Muscle of leg (tissue), 11 donors: ENCODE measurements around the gene FALEC. TPM values are rescaled to one million over a fixed set of nuclear protein-coding genes. Genes with fewer than 3 reads are reported as not detected.

Experiments used
- DNase-seq: peaks from one replicate; pipeline ENCODE4 v3.0.0; 2013
- H3K27ac ChIP-seq: one replicate; pipeline ENCODE4 v1.5.1; 2013; ENCODE audit warnings: mild to moderate bottlenecking, low read length, control low read depth
- H3K27me3 ChIP-seq: one replicate; pipeline ENCODE4 v1.6.1; 2013; ENCODE audit warnings: low read length; ENCODE audit not compliant: control insufficient read depth, insufficient read depth
- H3K36me3 ChIP-seq: one replicate; pipeline ENCODE4 v1.6.1; 2013; ENCODE audit warnings: low read length; ENCODE audit not compliant: control insufficient read depth, insufficient read depth
- H3K4me1 ChIP-seq: one replicate; pipeline ENCODE4 v1.6.1; 2013; ENCODE audit warnings: low read length; ENCODE audit not compliant: control insufficient read depth, insufficient read depth
- H3K4me3 ChIP-seq: one replicate; pipeline ENCODE4 v1.5.1; 2013; ENCODE audit warnings: low read length, control low read depth
- H3K9me3 ChIP-seq: replicated peaks from 2 replicates; pipeline ENCODE4 v1.6.1; 2013; ENCODE audit warnings: low read depth, low read length; ENCODE audit not compliant: control insufficient read depth
- WGBS: methylation state at CpG from one replicate; pipeline ENCODE4 v1.1.5; 2013; ENCODE audit warnings: missing lambda C conversion rate; ENCODE audit not compliant: insufficient coverage; 5-methylcytosine and 5-hydroxymethylcytosine counted together
- polyA plus RNA-seq, 8 donors: library from polyadenylated mRNA; unstranded; fragments of 120-200 nt; gene quantifications; one replicate each; pipeline versions ENCODE4 v1.2.1 to v1.2.3, GENCODE V29; 2013; ENCODE audit warnings: inconsistent platforms in 1 of 8, low replicate concordance in 1 of 8; ENCODE audit not compliant: insufficient read length in 8 of 8, insufficient read depth in 1 of 8
- total RNA-seq: library from RNA; stranded (reverse); fragments of 120-200 nt; gene quantifications from one replicate; pipeline ENCODE4 v1.2.4, GENCODE V29; 2013

Gene FALEC
- total and polyA plus RNA-seq, 9 donors = 0.32 to 1.6 (median 0.74) TPM; not detected in 1

DNA sequence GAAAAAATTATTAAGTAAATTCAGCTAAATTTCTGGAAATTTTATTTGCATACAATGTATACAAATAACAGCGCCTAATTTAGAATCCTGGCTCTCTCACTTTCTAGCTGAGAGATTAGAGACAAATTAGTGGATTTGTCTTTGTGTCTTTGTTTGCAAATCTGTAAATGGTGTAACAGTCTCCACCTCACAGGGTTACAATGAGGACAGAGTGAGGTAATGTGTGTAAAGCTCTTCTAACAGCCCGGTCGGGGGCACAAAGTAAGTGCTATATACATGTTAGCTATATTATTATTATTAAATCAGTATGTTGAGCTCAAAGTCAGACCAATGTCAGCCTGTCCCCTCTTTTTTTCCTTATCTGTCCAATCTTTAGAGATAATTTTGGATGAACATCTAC is 28.7 kb downstream of the FALEC start:
- peak; percentile 78 for DNase-seq
- Histone ChIP-seq H3K27ac (peak overlapping the region; percentile 91), H3K27me3 (no peaks in the 10 kb centered on the region), H3K36me3 (no peaks in the 10 kb centered on the region), H3K4me3 (no peak overlapping the region), H3K4me1 (peaks cover 12% of the 10 kb centered on the region), H3K9me3 (no peaks in the 10 kb centered on the region)
- WGBS = no CpG with 5 or more reads among the region's 3 CpGs

DNA sequence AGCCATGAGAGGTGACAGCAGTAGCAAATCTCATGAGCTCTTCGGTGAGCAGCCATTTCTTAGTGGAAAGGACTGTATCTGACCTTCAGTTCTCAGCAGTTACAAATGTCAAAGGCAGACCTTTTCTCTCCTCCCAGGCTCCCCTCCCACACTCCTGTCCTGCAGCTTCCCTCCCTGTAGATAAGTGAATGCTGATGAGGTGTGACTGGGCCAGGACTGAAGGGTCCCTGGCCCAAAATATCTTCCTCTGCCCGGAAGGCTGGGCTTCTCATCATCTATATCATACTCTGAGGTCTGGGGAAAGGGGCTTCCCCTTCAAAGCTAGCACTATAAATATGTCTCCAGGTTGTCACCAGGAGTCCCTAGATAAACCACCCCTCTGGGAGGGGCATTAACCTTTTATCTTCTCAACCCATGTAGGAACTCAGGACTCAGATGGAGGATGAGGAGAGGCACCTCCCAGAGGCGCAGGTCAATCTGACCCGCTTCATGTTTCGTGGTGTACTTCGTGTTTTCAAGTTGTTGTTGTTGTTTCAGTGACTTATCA is 30.0 kb downstream of the FALEC start:
- WGBS = no CpG with 5 or more reads among the region's 6 CpGs
- peaks cover 2% of the 10 kb centered on the region for H3K27me3 ChIP-seq
- no peaks in the 10 kb centered on the region for H3K36me3 ChIP-seq
- peaks cover 23% of the 10 kb centered on the region for H3K4me1 ChIP-seq
- no peak for DNase-seq
- no peaks in the 10 kb centered on the region for H3K9me3 ChIP-seq
- no peak overlapping the region for H3K4me3 ChIP-seq
- H3K27ac ChIP-seq = no peak overlapping the region

DNA sequence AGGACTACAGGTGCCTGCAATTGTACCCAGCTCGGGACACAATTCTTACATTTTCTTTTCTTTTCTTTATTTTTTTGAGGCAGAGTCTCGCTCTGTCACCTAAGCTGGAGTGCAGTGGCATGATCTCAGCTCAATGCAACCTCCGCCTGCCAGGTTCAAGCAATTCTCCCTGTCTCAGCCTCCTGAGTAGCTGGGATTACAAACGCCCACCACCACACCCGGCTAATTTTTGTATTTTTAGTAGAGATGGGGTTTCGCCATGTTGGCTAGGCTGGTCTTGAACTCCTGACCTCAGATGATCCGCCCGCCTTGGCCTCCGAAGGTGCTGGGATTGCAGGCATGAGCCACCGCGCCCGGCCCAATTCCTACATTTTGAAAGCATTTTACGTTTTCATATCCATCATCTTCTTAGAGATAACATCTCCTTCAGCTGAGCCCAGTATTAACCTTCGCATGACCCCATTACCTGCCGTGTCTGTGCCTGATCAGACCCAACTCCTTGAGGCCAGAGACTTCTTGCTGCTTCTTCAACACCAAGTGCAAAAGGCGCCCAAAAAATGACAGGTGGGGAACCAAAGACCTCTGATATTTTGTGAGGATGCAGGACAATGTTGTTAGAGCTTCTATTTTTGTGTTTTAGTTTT is 30.9 kb downstream of the FALEC start:
- H3K4me3 ChIP-seq = no peak overlapping the region
- peaks cover 2% of the 10 kb centered on the region for H3K27me3 ChIP-seq
- H3K27ac ChIP-seq = no peak overlapping the region
- 79% methylated on average over 9 of the region's 16 CpGs for WGBS
- no peaks in the 10 kb centered on the region for H3K9me3 ChIP-seq
- peaks cover 32% of the 10 kb centered on the region for H3K4me1 ChIP-seq
- no peak for DNase-seq
- H3K36me3 ChIP-seq = no peaks in the 10 kb centered on the region

DNA sequence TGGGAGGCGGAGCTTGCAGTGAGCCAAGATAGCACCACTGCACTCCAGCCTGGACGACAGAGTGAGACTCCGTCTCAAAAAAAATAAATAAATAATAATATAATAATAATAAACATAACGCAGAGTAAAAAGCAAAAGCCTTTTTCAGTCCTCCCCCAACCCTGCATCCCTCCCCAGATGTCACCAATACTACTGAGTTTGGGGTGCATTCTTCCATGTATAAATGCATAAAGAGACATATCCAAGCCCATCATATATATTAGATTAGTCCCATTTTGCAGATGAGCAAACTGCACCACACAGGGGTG is 32.7 kb downstream of the FALEC start:
- DNase-seq = no peak
- Histone ChIP-seq H3K27ac (peak overlapping the region; percentile 69), H3K4me3 (peak overlapping the region; percentile 51), H3K36me3 (peaks cover 4% of the 10 kb centered on the region), H3K4me1 (peaks cover 49% of the 10 kb centered on the region), H3K9me3 (no peaks in the 10 kb centered on the region), H3K27me3 (peaks cover 2% of the 10 kb centered on the region)
- WGBS = no CpG with 5 or more reads among the region's 4 CpGs

DNA sequence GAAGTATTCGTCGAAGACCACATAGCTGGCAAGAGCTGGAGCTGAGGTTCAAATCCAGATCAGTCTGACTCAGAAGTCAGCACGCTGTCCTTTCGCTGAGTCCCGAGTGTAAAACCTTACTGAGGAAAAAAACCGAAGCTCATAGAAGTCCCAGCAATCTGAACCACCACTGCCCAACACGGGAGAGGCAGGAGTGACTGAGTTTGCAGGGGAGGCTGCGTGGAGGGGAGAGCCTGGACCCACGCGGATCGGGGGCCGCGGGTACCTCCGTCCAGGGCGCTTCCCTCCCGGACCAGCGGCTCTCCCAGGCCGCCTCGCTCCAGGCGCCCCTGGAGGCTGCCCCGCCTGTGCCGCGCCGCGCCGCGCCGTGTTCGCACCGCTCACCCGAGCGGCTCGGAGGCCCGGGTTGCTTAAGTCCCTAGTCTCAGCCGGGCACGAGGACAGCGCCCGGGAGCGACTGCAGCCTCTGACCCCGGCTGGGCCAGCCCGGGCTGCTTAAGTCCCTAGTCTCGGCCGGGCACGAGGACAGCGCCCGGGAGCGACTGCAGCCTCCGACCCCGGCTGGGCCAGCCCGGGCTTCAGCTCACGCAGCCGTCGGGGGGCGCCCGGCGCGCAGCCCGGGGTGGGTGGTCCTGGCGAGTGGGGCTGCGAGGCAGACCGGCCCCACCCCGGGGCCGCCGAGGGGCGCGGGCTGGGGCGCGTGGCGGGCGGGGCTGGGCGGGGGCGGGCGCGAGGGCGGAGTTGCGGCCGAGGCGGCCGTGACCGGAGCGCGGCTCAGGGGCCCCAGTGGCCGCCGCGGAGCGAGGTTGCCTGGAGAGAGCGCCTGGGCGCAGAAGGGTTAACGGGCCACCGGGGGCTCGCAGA is 33.3 kb downstream of the FALEC start, which contains the start of gene ADAMTSL4:
TSS of gene ADAMTSL4 (plus strand) at position 777 of the 864 bp plus-strand sequence. CDS start 2,881 bp downstream, outside the sequence.
- H3K27me3 ChIP-seq = peaks cover 2% of the 10 kb centered on the region
- WGBS = under 1% methylated on average over 76 of the region's 91 CpGs
- H3K27ac ChIP-seq = peak within 1 kb of the TSS; percentile 87
- DNase-seq = peak; percentile 84
- H3K9me3 ChIP-seq = no peaks in the 10 kb centered on the region
- H3K4me1 ChIP-seq = peaks cover 45% of the 10 kb centered on the region
- peak within 1 kb of the TSS; percentile 51 for H3K4me3 ChIP-seq
- H3K36me3 ChIP-seq = peaks cover 10% of the 10 kb centered on the region

DNA sequence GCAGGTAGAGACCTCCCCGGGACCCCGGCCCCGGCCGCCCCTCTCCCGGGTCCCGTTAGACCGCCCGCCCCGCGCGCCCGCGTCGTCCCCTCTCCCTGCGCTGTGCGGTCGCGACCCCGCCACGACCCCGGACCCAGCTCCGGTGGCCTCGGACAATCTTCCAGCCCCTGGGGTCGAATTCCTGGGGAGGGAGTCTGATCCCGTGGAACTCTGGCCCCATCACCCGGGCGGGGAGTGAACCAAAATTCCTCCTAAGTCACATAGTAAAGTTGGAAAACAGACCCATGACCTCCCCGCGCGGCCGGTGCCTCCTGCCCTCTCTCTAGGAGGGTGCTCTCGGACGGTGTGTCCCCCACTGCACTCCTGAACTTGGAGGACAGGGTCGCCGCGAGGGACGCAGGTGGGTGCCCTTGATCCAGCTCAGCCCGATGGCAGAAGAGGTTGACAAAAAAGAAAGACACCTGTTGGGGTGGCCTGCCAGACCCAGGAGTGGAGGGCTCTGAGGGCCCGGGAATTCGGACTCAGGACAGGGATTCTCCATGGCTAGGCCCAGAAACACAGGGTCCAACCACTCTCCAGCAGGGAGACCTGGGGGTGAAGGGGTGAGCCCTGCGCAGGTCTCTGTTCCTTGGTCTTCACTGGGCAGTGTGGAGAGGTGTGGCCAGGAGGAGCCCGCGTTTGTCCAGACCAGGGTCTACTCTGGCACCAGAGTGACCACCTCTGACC is 34.1 kb downstream of the FALEC start:
- peaks cover 18% of the 10 kb centered on the region for H3K36me3 ChIP-seq
- H3K27ac ChIP-seq = peak overlapping the region; percentile 87
- H3K9me3 ChIP-seq = no peaks in the 10 kb centered on the region
- WGBS = 6% methylated on average over 33 of the region's 43 CpGs
- peaks cover 47% of the 10 kb centered on the region for H3K4me1 ChIP-seq
- H3K27me3 ChIP-seq = peaks cover 2% of the 10 kb centered on the region
- H3K4me3 ChIP-seq = peak overlapping the region; percentile 51
- peak; percentile 68 for DNase-seq

DNA sequence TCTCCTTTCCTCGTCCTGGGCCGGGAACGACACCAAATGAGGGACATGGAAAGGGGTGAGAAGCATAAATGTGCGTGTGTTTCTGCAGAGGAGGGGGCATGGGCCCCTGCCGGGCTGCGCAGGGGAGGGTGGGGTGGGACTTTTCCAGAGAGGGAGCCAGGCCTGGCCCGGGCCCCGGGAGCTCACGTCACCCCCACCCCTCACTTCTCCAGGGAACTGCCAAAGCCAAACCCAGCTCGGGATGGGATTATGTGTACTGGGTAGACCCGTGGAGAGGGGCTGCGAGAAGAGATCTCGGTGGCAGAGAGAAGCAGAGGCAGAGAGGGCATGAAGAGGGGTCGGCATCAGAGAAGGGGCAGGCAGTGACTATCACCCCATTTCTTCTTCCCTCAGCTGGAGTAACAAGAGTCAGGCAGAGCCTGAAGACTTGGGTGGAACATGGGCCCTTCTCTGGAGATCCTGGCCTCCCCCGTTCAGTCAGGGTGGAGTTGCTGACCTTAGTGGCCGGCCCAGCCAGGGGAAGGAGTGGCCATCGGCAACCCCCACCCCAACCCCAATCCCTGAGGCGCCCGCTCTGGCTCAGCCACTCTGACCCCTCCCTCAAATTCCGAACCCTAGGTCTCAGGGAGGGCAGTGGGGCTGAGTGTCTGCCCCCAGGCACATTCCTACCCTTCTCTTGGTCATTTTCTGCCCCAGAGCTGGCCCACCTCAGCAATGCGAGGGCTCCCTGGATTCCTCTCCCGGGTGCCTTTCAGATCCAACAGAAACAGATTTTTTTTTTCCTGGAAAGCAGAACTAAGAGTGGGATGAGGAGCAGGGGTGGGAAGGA is 34.9 kb downstream of the FALEC start:
- no peaks in the 10 kb centered on the region for H3K9me3 ChIP-seq
- DNase-seq = peak; percentile 82
- 63% methylated on average over 2 of the region's 22 CpGs for WGBS
- H3K4me1 ChIP-seq = peaks cover 46% of the 10 kb centered on the region
- H3K36me3 ChIP-seq = peaks cover 21% of the 10 kb centered on the region
- H3K27me3 ChIP-seq = peaks cover 2% of the 10 kb centered on the region
- peak overlapping the region; percentile 87 for H3K27ac ChIP-seq
- H3K4me3 ChIP-seq = peak overlapping the region; percentile 51

DNA sequence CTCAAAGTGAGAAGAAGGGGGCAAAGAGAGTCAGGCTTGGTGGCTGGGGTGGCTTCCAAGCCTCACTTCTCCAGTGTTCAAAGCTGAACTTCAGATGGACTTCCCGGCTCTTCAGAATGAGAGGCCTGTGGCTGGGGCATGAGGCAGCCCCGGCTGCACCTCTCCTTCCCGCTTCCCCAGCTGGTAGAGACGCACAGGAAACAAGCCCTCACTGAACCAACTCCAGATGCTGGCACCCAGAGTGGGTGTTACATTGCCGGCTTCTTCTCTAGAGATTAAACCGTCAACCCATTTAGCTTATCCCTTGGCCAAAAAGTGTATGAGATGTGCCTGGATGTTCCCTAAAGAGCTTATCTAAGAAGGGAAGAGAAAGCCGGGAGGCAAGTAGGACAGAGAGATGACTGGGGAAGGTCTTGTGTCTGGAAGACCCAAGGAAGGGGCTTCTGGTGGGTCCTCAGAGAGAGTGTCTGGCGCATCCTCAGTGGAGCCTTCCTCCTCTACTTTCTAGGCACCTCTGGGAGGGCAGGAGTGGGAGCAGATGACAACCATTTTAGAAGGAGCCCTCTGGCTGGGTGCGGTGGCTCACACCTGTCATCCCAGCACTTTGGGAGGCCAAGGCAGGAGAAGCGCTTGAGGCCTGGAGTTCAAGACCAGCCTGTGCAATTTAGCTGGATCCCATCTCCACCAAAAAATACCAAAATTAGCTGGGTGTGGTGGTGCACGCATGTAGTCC is 35.7 kb downstream of the FALEC start:
- Histone ChIP-seq H3K27ac (peak overlapping the region; percentile 87), H3K4me3 (no peak overlapping the region), H3K4me1 (peaks cover 45% of the 10 kb centered on the region), H3K27me3 (peaks cover 2% of the 10 kb centered on the region), H3K9me3 (no peaks in the 10 kb centered on the region), H3K36me3 (peaks cover 29% of the 10 kb centered on the region)
- DNase-seq = no peak
- 75% methylated on average over 2 of the region's 11 CpGs for WGBS

DNA sequence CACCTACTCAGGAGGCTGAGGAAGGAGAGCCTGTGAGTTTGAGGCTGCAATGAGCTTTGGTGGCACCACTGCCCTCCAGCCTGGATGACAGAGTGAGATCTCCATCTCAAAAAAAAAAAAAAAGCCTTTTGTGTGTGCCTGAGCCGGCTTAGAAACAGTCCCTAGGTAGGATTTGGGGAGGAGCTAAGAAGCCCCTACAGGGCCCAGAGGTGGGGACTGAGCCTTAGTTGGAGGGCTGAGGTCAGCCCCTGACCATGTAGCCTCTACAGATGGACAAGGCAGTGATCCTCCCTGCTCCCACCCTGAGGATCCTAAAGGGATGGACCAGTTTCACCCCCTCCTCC is 36.2 kb downstream of the FALEC start:
- no peak for DNase-seq
- peaks cover 49% of the 10 kb centered on the region for H3K4me1 ChIP-seq
- H3K4me3 ChIP-seq = no peak overlapping the region
- peaks cover 34% of the 10 kb centered on the region for H3K36me3 ChIP-seq
- H3K27ac ChIP-seq = peak overlapping the region; percentile 87
- H3K9me3 ChIP-seq = no peaks in the 10 kb centered on the region
- peaks cover 2% of the 10 kb centered on the region for H3K27me3 ChIP-seq
- 20% methylated on average over 1 of the region's 1 CpG for WGBS
